IPS-15b (cell line): Measurements from ENCODE around the gene CORIN.
A peak's percentile ranks its signal among the peaks of the same experiment; 100 is the strongest.

ENCODE experiments used
- H3K27me3 ChIP-seq: one replicate; pipeline ENCODE4 v1.6.1; 2013; ENCODE audit warnings: low read length; ENCODE audit not compliant: control insufficient read depth, insufficient read depth
- H3K36me3 ChIP-seq: one replicate; pipeline ENCODE4 v1.6.1; 2013; ENCODE audit warnings: low read length; ENCODE audit not compliant: control insufficient read depth, insufficient read depth
- H3K4me1 ChIP-seq: one replicate; pipeline ENCODE4 v1.6.1; 2013; ENCODE audit warnings: mild to moderate bottlenecking, low read length; ENCODE audit not compliant: control insufficient read depth, insufficient read depth
- H3K4me3 ChIP-seq: one replicate; pipeline ENCODE4 v1.5.1; 2013; ENCODE audit warnings: low read depth, low read length
- H3K9ac ChIP-seq: one replicate; pipeline ENCODE4 v1.6.1; 2013; ENCODE audit warnings: low read depth, mild to moderate bottlenecking, low read length
- H3K9me3 ChIP-seq: one replicate; pipeline ENCODE4 v1.6.1; 2013; ENCODE audit warnings: mild to moderate bottlenecking, low read length; ENCODE audit not compliant: control insufficient read depth, insufficient read depth

Gene CORIN

GRCh38 chr4:47855350-47855749 lies 17.5 kb upstream of the CORIN start:
- no peaks in the 10 kb centered on the region for H3K27me3 ChIP-seq
- no peaks in the 10 kb centered on the region for H3K36me3 ChIP-seq
- no peaks in the 10 kb centered on the region for H3K9me3 ChIP-seq
- no peak overlapping the region for H3K9ac ChIP-seq
- no peak overlapping the region for H3K4me3 ChIP-seq
- no peaks in the 10 kb centered on the region for H3K4me1 ChIP-seq

- Histone ChIP-seq H3K4me1 (no peaks in the 10 kb centered on the region), H3K9me3 (no peaks in the 10 kb centered on the region), H3K27me3 (no peaks in the 10 kb centered on the region), H3K9ac (no peak overlapping the region), H3K4me3 (no peak overlapping the region), H3K36me3 (no peaks in the 10 kb centered on the region)
Observed at GRCh38 chr4:47852136-47852535, 14.3 kb upstream of the CORIN start.

DNA sequence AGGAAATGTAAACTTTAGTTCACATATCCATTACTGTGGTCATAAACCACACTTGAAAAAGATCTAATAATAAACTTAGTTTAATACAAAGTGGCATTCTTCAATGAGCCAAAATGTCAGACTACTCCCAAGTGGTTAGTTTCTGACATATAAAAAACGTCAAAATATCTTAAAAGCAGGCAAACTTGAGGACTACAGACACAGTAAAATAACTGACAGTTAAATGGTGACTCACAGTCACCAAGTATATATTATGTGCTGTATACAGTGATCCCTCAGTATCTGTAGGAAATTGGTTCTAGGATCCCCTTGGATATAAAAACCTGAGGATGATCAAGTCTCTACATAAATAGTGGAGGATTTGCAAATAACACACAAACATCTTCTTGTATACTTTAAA lies 11.6 kb upstream of the CORIN start:
- no peak overlapping the region for H3K9ac ChIP-seq
- H3K4me3 ChIP-seq, result no peak overlapping the region
- no peaks in the 10 kb centered on the region for H3K27me3 ChIP-seq
- H3K4me1 ChIP-seq, result no peaks in the 10 kb centered on the region
- H3K9me3 ChIP-seq, result no peaks in the 10 kb centered on the region
- no peaks in the 10 kb centered on the region for H3K36me3 ChIP-seq

DNA sequence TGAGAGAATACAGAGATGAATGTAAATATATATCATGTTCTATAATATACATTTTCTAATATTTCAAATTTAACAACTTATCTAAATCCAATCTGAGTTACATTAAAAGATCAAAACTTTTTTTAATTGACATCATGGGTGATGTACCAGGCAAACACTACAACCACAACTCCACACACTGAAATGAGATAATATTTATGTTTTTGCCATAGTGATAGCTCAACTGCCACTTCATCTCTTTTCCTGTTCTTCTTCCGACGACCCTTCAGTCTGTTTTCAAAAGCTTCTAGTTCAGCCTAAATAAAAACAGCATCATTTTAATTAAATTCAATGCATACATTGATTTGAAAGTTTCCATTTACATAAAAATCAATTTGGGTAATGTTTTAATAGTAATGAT lies 10.2 kb upstream of the CORIN start:
- Histone ChIP-seq H3K4me1 (no peaks in the 10 kb centered on the region), H3K36me3 (no peaks in the 10 kb centered on the region), H3K27me3 (no peaks in the 10 kb centered on the region), H3K9ac (no peak overlapping the region), H3K4me3 (no peak overlapping the region), H3K9me3 (no peaks in the 10 kb centered on the region)

DNA sequence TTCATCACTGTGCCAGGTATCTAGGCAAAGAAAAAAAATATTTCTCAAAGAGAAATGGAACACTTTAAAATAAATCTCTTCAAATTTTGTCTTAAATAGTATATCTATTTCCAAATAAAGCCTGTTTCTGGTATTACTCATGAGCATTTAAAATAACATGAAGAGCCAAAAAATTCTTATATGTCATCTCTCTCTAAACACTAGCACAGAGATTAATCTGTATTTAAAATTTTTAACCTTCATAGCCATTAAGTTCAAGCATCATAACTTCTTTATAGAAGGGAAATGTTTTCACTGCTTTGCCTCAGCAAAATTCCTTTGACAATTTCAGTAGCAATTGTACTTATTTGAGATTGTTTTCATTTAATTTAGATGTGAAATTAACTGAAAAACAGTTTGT lies 5.1 kb upstream of the CORIN start:
- Histone ChIP-seq H3K4me1 (no peaks in the 10 kb centered on the region), H3K4me3 (no peak overlapping the region), H3K9ac (no peak overlapping the region), H3K9me3 (no peaks in the 10 kb centered on the region), H3K27me3 (peaks cover 6% of the 10 kb centered on the region), H3K36me3 (no peaks in the 10 kb centered on the region)

GRCh38 chr4:47840291-47840690 lies 2.4 kb upstream of the CORIN start:
- H3K27me3 ChIP-seq, result peaks cover 13% of the 10 kb centered on the region
- no peaks in the 10 kb centered on the region for H3K9me3 ChIP-seq
- H3K36me3 ChIP-seq, result no peaks in the 10 kb centered on the region
- H3K4me1 ChIP-seq, result peaks cover 3% of the 10 kb centered on the region
- no peak overlapping the region for H3K9ac ChIP-seq
- H3K4me3 ChIP-seq, result no peak overlapping the region

DNA sequence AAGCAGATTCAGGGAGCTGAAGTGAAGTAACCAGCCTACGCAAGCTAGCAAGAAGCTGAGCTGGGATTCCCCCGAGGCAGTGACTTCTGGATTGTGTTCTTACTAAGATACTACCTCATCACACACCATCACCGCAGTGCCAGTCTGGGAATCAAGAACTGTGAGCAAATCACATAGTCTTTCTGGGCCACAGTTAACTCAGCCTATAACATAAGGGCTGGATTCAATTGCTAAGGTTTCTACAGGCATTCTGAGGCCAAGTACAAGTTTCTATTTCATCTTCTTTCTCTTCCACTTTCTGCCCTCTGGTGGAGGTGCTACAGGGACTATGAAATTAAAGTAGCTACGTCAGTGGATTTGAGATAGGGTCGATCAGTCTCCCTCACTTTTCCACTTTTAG lies 1.4 kb upstream of the CORIN start:
- peaks cover 3% of the 10 kb centered on the region for H3K4me1 ChIP-seq
- peaks cover 13% of the 10 kb centered on the region for H3K27me3 ChIP-seq
- H3K36me3 ChIP-seq, result no peaks in the 10 kb centered on the region
- H3K9ac ChIP-seq, result no peak overlapping the region
- no peaks in the 10 kb centered on the region for H3K9me3 ChIP-seq
- H3K4me3 ChIP-seq, result no peak overlapping the region

- H3K9me3 ChIP-seq, result no peaks in the 10 kb centered on the region
- no peaks in the 10 kb centered on the region for H3K36me3 ChIP-seq
- H3K4me1 ChIP-seq, result peaks cover 3% of the 10 kb centered on the region
- H3K27me3 ChIP-seq, result peaks cover 13% of the 10 kb centered on the region
- no peak overlapping the region for H3K9ac ChIP-seq
- peak overlapping the region; percentile 87 for H3K4me3 ChIP-seq
Observed at GRCh38 chr4:47838445-47838844, 578 bp upstream of the CORIN start.

GRCh38 chr4:47837094-47837907 lies 566 bp downstream of the CORIN start:
- H3K4me3 ChIP-seq, result peak overlapping the region; percentile 87
- H3K9me3 ChIP-seq, result no peaks in the 10 kb centered on the region
- no peaks in the 10 kb centered on the region for H3K36me3 ChIP-seq
- peaks cover 13% of the 10 kb centered on the region for H3K27me3 ChIP-seq
- H3K9ac ChIP-seq, result peak overlapping the region; percentile 50
- peaks cover 3% of the 10 kb centered on the region for H3K4me1 ChIP-seq

- Histone ChIP-seq H3K4me3 (peak overlapping the region; percentile 87), H3K9ac (peak overlapping the region; percentile 50), H3K27me3 (peaks cover 13% of the 10 kb centered on the region), H3K4me1 (peaks cover 3% of the 10 kb centered on the region), H3K9me3 (no peaks in the 10 kb centered on the region), H3K36me3 (no peaks in the 10 kb centered on the region)
Observed at GRCh38 chr4:47836641-47837093, 1.2 kb downstream of the CORIN start.

DNA sequence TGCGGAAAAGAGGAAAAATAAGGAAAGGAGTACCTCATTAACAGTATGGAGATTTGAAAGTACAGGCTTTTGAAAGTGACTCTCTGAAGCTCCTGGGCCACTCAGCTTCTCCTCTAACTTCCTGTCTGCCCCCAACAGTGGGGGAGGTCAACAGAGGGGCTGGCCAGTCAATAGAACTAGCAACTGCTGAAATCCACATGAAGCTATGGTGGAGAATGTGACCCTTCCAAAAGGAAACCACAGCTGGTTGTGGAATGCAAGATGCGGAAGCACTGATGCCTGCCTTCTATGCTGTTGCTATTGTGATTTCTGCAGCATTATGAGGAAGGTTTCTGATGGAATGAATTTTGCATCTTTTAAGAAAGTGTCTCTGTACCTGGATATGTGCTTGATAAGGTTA lies 2.4 kb downstream of the CORIN start:
- no peaks in the 10 kb centered on the region for H3K36me3 ChIP-seq
- H3K4me3 ChIP-seq, result no peak overlapping the region
- H3K4me1 ChIP-seq, result peaks cover 3% of the 10 kb centered on the region
- H3K27me3 ChIP-seq, result peaks cover 13% of the 10 kb centered on the region
- H3K9me3 ChIP-seq, result no peaks in the 10 kb centered on the region
- H3K9ac ChIP-seq, result no peak overlapping the region

DNA sequence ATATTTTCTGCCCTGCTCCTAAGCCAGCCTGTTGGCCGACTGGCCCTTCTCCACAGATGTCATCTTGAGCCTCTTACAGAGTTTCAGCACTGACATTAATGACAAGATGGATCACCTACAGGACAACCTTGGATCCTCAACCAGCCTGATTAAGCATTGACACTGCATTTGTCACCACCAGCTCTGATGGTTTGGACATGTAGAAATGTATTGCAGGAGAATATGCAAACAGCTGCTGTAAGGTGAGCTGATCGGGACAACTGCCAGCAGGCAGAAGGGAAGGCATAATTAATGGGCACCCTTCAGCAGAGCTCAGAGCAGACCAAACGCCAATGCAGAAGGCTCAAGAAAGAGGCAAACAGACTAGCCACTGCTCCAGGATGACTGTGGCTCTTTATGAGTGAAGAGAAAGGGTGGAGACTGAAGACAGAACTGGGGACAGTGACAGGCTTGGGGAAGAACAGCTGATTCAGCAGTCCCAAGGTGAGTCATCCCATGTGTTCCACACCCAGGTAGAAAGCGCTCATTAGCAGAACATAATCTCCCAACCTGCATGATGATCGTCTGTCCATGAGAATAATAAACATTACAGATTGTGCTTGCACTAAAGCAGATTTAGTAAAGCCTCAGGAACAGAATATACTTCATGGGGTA lies 6.7 kb downstream of the CORIN start:
- Histone ChIP-seq H3K4me3 (no peak overlapping the region), H3K27me3 (peaks cover 3% of the 10 kb centered on the region), H3K9ac (no peak overlapping the region), H3K36me3 (no peaks in the 10 kb centered on the region), H3K9me3 (no peaks in the 10 kb centered on the region), H3K4me1 (peaks cover 3% of the 10 kb centered on the region)
